ENCODE results near the gene ABCA4.

The ABCA4 gene

DNA sequence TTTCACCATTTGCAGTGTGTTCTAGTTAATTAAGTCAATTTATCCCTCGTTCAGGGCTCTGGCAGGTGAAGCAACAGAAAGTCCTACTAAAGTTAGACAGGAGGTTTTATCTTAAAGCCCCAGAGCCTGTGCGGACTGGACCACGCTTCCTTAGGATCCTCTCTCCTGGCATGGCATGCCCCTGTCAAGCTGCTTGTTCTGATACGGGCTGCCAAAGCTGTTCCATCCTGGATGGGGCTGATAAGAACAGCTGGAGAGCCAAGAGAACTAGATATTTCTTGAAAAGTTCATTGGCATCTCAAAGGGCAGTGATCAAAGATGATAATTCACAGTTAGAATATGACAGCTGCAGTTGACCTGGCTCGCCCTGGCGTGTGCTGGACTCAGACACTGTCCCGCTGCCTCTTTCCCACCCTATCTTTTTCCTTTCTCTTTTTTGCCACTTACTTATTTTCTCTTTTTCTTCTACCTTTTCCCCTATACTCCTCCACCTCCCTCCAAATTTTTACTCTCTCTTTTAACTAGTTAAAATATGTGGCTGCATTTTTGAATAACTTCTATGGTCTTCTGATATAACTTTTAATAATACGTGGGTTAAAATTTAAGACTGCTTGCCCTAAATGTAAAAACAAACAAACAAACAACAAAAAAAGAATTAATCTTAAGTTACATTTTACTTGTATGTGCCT lies 96.7 kb downstream of the ABCA4 start:
- DNase-seq = no peak

DNA sequence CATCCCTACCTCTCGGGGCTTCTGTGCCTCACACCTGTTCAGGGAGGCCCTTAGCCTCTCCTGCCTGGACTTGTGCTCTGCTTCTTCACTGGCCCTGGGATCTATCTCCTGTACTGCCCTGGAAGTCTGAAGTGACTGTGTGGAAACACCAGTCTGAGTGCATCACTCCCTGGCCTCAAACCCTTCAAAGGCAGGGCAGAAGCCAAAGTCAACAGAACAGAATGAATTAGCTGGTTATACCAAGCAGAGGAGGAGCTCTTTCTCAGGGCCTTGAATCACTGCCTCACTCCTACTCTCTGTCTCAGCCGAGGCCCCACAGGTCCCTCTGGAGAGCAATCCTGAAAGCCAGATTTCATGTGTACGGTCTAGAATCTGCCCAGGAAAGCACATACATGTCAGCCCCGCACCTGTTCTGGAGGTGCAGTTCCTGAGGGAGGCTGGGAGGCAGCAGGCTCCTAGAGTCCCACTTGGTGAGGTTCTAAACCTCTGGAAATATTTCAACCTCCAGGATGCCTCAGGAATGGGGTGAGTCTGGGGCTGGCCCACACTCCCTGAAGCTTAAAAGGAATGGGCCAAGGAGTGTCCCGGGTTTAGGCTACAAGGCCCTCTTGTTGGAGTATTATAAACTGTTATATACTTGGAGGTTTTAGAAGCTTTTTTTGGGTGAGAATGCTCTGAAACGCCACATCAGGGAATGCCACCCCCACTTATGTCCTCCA lies 98.3 kb downstream of the ABCA4 start:
- no peak for DNase-seq

DNA sequence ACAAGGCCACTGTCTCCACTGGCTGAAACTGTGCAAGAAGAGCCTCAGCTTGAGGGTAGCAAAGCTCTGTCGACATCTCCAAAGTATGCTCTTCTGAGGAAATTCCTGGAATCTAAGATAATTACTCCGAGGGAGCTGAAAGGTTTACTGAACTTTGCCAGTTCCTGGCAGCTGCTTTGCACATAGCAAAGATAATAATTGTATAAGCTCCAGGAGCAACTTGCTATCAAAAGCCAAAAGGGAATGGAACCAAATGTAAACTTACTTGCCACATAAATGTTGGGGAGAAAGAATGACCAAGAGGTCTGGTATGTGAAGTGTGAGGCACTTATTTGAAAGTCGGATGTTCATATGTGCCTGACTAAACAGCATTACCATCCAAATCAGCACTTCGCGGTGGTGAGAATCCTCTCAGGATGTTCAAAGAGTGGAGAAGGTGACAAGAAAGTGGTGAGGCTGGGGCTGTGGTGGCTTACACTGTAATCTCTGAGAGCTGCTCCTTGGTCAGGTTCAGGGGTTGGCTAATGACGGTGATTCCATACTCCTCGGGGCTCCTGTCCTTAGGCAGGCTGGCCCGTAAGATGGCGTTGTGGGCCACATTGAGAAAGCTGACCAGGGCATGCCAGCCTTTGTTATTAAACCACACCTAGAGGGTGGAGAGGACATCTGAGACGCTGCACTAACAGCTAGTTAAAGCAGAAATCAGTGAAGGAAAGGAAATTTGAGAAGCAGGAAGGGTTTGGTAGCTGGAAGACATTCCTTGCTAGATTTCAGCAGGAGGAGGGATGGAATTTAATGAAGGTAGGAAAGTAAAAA lies 100.0 kb downstream of the ABCA4 start:
- no peak for DNase-seq

DNA sequence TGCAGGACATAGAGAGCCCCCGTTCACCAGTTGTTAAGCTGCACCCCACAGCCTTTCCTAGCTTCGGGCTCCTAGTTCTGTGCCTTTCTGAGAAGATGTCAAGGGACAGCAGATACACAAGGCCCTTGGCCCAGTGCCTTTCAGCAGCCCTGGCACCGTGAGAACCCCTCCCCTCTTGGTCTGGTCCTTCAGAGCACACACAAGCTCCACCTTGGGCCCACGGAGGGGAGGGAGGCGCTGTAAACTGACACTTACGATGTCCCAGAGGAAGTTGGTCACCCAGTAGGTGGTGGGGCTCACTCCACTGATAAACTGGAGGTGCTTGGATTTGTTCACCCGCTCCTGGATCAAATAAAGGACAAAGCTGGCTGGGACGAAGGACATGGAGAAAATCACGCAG lies 101.6 kb downstream of the ABCA4 start:
- no peak for DNase-seq

DNA sequence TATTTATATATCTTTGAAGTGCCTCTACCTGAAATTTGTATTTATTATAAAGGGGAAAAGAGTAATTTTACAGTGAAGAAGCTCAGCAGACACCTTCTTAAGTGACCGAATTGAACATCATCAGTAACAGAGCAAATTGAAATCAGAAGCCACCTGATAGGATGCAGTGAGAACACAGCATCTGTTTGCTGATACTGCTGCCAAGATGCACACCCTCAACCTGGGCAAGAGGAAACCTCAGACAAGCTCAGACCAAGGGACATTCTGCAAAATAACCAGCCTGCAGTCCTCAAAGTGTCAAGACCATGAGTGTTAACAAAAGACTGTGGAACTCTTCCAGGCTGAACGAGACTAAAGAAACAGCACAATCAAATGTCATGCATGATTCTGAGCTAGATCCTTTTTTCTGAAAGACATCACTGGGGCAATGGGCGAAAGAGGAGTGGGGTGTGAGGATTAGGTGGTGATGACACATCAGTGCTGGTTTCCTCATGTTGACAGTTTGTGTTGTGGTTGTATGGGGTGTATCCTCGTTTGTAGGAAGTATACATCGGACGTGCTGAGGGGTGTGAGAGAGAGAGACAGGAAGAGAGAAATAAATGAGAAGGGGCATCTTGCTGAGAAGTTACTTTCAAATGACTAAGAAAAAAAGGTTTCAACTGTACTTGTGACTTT lies 103.7 kb downstream of the ABCA4 start:
- no peak for DNase-seq

DNA sequence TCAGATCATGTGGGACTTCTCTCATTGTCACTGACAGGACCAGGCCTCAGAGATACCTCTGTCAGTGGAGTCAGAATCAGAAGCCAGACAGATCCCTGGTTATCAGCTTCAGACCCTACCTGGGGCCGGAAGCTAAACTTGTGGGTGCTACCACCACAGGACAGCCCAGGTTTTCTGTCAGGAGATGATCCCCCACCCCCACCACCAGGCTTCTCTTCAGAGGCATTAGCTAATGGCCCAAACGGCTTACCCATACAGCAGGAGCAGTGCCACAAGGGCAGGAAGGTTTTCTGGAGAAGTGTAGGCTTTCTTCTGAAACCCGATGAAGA lies 105.5 kb downstream of the ABCA4 start:
- no peak for DNase-seq

DNA sequence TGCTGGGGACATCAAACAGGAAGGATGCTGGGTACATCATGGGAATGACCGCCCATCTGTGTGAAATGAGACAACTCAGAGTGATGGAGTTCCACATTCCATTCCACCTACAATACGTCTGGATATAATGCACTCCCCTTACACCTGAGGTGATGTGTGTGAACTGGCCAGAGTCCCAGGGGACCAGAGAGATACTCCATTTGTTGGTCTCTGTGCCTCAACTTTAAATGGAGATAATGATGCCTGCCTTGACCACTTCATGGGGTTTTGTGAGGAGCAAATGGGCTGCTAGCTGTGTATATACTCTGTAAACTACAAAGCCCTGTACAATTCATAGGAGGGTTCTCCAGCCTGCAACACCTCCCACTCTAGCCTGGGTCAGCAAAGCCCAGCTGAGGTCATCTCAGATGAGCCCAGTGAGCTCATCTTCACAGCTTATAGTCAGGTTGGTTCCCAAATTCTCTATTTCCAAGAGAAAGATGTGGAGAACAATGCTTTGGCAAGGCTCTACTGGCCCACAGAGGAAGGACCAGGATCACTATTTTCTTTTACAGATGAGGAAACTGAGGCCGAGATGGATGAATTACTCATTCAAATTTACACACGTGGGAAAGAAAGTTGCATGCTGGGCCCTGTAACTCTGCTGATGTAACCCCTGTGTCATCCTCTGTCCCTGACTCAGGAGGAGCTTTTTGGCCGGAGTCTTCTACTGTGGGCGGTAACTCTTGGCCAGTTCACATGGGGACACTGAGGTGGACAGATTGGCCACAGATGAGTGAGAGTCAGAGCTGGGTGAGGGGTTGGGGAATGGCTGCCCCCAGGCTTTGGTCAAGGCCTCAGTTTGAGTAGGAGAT lies 106.1 kb downstream of the ABCA4 start:
- no peak for DNase-seq

DNA sequence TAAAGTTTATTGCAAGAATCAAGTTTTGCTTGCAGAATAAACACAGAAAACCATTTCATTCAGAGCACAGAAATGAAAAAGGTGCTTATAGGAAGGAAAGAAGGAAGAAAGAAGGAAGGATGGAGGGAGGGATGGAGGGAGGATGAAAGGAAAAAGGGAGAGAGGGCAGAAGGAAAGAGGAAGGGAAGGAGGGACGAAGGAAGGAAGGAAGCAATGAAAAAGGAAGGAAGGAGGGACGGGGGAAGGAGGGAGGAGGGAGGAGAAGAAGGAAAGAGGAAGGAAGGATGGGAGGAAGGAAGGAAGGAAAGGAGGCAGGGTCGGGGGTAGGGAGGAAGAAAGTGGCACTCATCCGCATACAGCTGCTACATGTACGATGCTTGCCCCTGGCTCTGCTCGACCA lies 106.9 kb downstream of the ABCA4 start:
- no peak for DNase-seq

DNA sequence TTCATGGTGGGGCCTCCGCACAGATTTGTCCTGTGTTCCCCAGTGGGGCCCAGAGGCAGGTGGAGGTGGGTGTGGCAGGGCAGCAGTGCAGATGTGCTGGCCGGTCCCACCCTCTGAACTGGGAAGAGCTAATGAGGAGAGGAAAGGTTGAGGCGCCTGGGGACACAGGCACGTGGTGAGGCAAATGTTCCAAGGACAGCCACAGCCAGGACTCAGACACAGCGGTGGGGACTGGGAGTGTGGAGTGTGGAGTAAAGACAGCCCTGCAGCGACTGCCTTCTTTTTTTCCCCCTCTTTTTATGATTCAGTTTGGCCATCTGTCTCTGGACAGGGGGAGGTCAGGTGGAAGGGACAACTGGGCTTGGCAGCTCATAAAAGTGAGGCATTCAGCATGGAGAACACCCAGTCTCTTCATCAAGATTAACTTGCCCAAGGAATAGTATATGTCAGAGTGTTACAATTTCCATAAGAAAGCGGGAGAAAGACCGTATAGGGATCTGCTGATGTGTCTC lies 107.5 kb downstream of the ABCA4 start:
- peak; percentile 81 for DNase-seq

DNA sequence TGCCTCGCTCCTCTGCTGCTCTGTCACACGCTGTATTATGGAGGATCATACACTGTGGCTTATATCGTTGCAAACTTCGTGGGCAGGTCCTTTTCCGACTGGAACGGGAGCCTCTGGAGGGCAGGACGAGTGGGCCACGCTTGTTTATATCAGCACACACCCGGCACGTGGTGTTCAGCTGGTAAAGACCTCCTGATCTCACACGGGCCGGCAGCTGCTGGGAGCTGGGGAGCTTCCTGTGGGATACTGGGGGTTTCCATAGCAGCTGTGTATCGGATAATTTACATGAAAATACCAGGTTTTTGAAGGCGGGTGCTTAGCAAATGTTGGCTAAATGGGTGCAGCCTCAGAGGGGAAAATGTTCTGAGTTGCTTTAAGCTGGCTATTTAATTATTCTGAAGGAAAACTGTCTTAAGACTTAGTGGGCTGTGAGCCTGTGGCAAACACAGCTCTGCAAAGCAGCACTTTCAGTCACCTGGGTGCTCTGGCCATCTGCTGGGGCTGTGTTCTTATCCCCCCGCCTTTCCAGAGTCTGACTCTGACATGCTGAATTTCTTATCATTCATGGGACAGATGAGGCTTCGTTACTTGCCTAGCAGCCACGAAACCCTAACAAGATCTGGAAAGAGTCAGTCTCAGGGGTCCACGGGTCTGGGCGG lies 108.1 kb downstream of the ABCA4 start:
- peak; percentile 44 for DNase-seq

DNA sequence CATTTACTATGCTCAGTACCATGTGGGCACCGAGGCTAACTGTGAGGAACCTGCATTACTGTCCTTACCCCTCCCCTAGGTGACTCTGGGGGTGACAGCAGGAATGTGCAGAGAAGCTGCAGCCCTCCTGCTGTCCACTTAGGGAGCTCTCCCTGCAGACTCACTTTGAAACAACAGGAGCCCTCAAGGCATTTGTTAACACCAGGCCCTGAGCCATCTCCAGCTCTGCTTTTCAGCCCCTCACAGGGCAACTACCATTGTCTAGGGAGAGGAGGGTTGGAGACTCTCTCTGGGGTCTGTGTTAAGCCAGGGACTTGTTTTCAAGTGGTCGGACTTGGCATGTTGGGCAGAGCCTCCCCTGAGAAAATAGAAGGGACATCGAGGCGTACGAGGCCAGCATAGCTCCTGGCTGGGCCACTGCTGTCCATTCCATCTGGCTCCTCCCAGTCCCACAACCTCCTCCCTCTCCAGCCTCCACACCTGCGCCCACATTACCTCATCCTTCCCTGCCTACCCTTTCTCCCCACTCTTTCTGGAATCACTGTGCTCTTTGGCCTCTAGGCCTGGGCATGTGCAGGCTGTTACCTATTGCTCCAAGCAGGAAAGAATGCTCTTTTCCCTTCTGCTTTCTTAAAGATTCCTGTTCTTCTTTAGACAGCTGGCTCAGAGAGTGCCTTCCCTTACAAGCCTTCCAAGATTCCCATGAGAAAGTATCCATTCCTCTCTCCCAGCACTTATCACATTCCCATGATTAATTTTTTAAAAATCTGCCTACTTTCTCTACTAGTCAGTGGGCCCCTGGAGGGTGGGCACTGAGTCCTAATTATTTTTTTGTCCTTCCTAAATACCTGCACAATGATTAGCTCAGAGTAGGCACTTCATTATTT lies 109.0 kb downstream of the ABCA4 start:
- no peak for DNase-seq

DNA sequence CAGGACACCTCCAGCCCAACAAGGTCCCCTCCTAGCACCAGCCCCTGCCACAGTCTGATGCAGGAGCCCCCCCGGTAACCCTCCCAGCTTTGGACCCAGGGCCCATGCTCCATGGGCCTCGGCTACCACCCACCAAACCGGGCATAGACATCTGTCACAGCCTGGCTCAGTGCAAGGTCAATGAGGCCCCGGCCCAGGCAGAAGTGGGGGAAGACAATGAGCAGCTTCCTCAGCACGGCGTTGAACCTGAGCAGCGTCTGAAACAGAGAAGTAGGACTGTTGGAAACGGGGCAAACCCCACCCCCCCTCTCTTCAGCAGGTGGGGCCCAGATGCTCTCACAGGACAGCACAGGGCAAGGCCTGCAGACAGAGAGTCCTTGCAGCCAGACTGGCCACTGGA lies 109.8 kb downstream of the ABCA4 start:
- no peak for DNase-seq

DNA sequence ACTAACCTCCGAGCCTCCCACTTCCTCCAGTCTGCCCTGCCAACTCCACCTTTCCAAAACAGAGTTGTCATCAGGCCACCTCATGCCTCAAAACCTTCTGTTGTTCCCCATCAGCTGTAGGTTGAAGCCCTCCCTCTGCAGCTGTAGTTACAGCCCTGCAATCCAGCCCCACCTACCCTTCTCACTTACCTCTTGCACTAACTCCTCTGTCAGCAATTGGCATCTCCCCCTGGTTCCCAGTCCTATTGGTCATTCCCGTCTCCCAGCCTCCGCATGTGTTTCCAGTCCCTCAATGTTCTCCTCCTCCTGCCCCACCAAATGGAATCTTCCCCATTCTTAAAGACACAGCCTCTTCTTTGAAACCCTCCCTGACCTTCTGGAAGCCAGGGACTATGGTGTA lies 111.6 kb downstream of the ABCA4 start:
- no peak for DNase-seq

DNA sequence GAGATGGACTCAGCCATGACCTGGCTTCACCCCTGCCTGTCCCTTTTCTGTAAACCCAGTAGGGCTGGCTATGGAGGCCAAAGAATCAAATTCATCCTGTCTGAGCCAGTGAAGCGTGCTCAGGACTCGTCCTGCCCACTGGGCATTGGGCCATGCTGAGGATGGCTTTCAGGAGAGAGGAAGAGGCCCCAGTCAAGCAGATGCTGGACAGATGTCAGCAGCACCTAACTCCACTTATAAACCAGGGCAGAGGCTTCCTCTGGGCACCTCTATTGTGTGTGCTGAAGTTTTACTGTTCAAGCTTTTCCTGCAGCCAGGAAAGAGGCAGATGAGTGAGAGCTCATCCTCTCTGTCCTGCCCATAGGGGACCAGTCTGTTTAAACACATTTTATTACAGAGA lies 114.3 kb downstream of the ABCA4 start:
- DNase-seq = no peak

DNA sequence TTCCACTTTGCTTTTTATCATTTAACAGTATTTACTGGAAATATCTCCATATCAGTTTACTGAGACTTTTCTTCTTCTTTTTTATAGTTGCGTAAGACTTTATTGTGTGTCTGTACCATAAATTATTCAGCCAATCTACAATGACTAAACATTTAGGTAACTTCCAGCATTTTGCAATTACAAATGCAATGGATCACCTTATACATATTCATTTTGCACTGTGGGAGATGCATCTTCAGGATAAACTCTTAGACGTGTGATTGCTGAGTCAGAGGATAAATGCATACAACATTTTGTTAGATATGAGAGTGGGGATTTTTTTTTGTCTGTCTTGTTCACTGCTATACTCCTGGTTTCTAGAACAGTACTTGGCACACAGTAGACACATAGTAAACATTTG lies 116.0 kb downstream of the ABCA4 start:
- no peak for DNase-seq

DNA sequence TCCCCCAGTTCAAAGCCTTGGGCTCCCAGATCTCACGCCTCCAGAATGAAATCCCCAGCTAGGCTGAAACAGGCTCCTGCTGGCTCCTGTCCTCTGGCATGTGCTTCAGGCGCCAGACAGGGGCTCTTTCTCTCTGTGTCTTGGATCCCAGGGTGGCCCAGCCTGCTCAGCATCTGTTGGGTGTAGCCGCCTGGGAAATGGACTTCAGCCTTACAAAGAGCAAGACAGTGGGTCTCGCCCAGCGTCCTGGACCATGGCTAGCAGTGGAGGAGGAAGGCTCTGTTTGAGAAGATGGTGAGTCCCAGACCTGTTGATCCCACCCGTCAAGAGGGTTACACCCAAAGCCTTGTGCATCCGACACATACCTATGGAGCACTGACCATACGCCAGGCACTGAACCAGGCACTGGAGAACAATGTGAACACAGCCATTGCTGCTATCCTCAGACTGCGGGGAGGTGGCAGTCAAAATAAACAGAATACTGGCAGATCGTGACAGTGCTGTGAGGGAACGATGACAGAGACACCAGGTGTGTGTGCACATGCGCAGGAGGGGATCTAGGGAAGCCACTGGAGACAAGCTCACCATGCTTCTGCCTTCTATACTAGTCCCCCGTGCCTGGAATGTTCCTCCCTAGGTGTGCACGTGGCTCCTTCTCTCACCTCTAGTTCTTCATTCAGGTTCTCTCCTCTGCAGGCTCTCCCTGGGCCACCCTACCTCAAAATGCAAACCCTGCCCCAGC lies 118.7 kb downstream of the ABCA4 start:
- no peak for DNase-seq

DNA sequence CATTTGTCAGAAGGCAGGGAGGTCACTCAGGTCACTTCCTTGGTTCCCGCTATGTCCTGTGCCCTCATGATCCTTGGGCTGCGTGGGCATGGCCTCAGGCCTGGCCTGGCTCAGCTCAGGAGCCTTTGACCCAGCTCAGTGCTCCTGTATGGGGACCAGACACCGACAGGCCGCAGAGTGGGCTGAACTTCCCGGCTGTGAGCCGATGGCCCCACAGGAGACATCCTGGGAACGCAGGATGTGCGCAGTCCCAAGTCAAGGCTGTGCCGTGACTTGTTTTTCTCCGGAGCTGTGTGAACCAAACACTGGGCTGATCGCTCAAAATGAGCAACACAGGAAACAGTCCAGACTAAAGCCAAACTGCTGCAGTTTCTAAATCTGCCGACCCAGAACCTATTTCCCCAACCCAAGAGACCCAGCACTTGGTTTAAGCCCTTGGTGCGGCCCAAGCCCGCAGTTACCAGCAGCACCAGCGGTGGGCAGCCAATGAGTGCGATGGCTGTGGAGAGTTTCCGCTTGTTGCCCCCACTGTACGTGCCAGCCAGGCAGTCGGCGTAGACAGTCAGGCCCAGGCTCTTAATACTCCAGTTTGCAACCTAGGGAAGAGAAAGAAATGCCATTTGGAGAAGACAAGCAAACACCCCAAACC lies 119.4 kb downstream of the ABCA4 start:
- no peak for DNase-seq

DNA sequence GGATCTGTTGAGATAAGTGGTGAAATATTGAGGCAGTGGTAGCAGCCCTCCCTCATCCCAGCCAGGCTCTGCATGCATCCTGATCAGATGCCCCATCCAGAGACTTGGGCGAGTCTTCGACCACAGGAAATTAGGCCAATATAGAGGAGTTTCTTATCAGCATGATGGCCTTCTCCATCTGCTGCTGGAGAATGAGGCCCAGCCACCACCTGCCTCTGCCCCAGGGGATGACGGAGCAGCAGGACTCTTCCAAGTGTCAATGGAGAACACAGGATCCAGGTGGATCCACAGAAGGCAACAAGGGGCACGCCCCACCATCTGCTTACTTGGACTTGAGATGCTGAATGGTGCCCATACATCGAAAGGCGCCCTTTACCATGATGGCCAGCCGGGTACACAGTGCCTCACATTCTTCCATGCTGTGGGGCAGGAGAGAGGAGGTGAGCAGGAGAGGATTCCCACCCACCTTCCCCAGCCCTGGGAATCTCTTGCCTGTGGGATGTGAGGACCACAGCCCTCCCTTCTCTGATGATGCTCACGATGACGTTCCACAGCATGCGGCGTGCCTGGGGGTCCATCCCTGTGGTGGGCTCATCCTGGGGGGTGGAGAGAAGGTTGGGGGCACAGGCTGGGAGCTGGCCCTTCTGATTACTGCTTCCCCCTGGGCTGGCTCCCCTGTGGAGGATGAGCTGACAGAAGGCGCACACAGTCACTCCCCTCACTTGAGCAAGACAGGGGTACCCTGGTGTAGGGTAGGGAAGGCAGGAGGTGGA lies 120.3 kb downstream of the ABCA4 start:
- DNase-seq = no peak

All from right hindlimb (tissue), 1 donor.